ENCODE measurements around the gene FBXL17. TPM values are rescaled to one million over a fixed set of nuclear protein-coding genes. Genes with fewer than 3 reads are reported as not detected.

Gene FBXL17
- total and polyA plus RNA-seq, 2 of the 13 experiments (the other 11 are each of a cell fraction or from before 2014, with no cell fraction given), result 3.0 to 7.9 TPM

DNA sequence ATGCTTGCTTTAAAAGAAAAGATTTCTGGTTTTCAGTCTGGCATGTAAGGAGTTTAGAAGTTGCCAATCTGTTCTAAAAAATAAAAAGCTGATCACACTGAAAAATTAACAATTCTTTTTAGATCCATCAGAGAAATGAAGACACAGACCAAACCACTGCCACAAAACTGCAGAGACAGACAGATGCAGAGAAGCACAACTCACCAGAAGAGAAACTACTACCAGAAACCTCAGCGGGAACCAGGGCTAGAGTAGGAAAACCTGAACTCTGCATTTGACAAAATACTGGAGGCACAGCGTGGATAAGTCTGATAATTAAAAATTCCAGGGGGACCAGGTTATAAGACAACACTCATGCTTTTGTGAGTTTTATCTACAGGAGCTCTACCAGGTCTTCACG, 28.8 kb downstream of the FBXL17 start (continued):
- TF ChIP-seq, protein P1, sequence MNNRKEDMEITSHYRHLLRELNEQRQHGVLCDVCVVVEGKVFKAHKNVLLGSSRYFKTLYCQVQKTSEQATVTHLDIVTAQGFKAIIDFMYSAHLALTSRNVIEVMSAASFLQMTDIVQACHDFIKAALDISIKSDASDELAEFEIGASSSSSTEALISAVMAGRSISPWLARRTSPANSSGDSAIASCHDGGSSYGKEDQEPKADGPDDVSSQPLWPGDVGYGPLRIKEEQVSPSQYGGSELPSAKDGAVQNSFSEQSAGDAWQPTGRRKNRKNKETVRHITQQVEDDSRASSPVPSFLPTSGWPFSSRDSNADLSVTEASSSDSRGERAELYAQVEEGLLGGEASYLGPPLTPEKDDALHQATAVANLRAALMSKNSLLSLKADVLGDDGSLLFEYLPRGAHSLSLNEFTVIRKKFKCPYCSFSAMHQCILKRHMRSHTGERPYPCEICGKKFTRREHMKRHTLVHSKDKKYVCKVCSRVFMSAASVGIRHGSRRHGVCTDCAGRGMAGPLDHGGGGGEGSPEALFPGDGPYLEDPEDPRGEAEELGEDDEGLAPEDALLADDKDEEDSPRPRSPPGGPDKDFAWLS (CRISPR knock-in tag; IDR thresholded peaks at IDR 0.05; ENCODE audit: borderline replicate concordance), result no peak
- TF ChIP-seq ZNF12 (CRISPR knock-in tag; IDR thresholded peaks at IDR 0.05) (no peak), BRCA1 (CRISPR knock-in tag; IDR thresholded peaks at IDR 0.05) (no peak), ATF1 (CRISPR knock-in tag; IDR thresholded peaks at IDR 0.05) (no peak)

DNA sequence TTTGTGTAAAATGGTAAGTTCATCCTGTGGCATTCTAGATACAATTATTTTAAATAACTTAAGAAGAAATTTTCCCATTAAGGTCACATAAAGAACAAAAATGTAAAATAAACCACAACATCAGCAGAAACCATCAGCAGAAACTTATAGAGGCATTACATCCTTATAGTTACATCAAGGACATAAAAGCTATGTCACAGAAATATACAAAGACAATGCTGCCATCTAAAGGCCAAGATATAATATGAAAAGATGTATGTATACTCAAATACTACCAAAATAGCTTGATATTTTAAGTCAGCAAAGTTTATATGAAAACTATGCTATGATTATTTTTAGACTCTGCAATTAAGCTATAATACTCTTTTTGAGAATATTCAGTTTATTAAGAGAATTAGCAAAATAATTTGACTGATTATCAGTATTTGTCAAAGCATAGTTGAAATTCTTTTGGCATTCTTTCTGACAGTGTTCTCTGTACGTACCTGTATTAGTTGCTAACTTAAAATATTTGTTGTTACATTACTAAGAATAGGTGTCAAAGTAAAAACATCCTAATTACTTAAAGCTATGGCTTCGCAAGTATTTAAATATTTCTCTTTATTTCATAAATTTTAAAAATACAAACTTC, 36.2 kb downstream of the FBXL17 start:
- H3K79me2 ChIP-seq (ENCODE audit: insufficient read depth, low read length), result no peaks in the 10 kb centered on the region
- intact Hi-C loops (cut with micrococcal nuclease; ENCODE audit: unreplicated experiment), result loop anchor here (1.0 to 10.0 kb wide), 3 partner anchors 85 to 671 kb away; partner anchors contain the start of gene EFNA5
- no peaks in the 10 kb centered on the region for H3K9me3 ChIP-seq (ENCODE audit: low read length)
- H2AFZ ChIP-seq (ENCODE audit: low read length), result no peak overlapping the region
- no peak overlapping the region for H3K9ac ChIP-seq (ENCODE audit: insufficient read depth, low read depth, low read length)
- in situ Hi-C loops (cut with HindIII; ENCODE audit: extremely low pct_ligation_motif_present, low pct_unique_long_range_greater_than_20kb), result no loop called here
- no peaks in the 10 kb centered on the region for H4K20me1 ChIP-seq (ENCODE audit: insufficient read depth, low read length)
- 92% methylated on average over 2 of the region's 2 CpGs for WGBS (ENCODE audit: low lambda C conversion rate)
- ATAC-seq (peak; percentile 65; the same call in 2 of the 3 replicates), FAIRE-seq (peak; percentile 49), DNase-seq (ENCODE audit: low spot score) (peak; percentile 43)
- no peak overlapping the region for H3K27ac ChIP-seq (ENCODE audit: extremely low read length, insufficient read depth, low read length)
- ChIA-PET POLR2A (no interaction called here), CTCF (ENCODE audit: low intra/inter-chr PET ratio, low total read pairs) (interaction anchor here (0.7 to 2.3 kb wide), 2 partner anchors 85 to 197 kb away, joined by 3 to 36 read pairs; no protein-coding TSS in a partner anchor)
- H3K27me3 ChIP-seq (ENCODE audit: control insufficient read depth in 1 of 2, insufficient read depth in 2 of 2, low read length in 2 of 2), result no peaks in the 10 kb centered on the region
- H3K4me3 ChIP-seq (replicated peaks in 1 of 3; ENCODE audit: insufficient read depth in 1 of 3, low read depth in 2 of 3, low read length in 3 of 3), result no peak overlapping the region
- H3K36me3 ChIP-seq (replicated peaks in 1 of 2; ENCODE audit: control insufficient read depth in 1 of 2, insufficient read depth in 2 of 2, low read length in 2 of 2), result 0 out of 5 replicates have a peak, but pooled peaks cover 0 to 1% of the 10 kb centered on the region in 2 experiments
- BruUV-seq (replicated peaks), result no TSS peak
- no peaks in the 10 kb centered on the region for H3K4me1 ChIP-seq (ENCODE audit: insufficient read depth, low read length)
- no peak overlapping the region for H3K4me2 ChIP-seq (ENCODE audit: low read depth, low read length)
- TF ChIP-seq CBFB (CRISPR knock-in tag; IDR thresholded peaks at IDR 0.05) (no peak), MAFK (conservative IDR thresholded peaks at IDR 0.05 in 1 of 2, IDR thresholded peaks at IDR 0.05 in 1 of 2; ENCODE audit: low read length in 2 of 2) (peak; percentile 51 to 58; a peak in 3 of 4 replicates), STAG1 (CRISPR knock-in tag; IDR thresholded peaks at IDR 0.05) (peak; percentile 60), RAD21 (CRISPR knock-in tag; IDR thresholded peaks at IDR 0.05) (0 out of 2 replicates have a peak, but pooled peaks have one; percentile 19), SP4 (CRISPR knock-in tag; IDR thresholded peaks at IDR 0.05) (no peak), SATB2 (CRISPR knock-in tag; IDR thresholded peaks at IDR 0.05) (no peak), EP300 (IDR thresholded peaks at IDR 0.05; ENCODE audit: low read depth in 2 of 2, low read length in 2 of 2) (no peak), EP300 (CRISPR knock-in tag; IDR thresholded peaks at IDR 0.05; ENCODE audit: borderline replicate concordance) (no peak), RFXAP (CRISPR knock-in tag; IDR thresholded peaks at IDR 0.05; ENCODE audit: borderline replicate concordance) (no peak), ZNF296 (CRISPR knock-in tag; conservative IDR thresholded peaks at IDR 0.05) (no peak), ATF7-NPFF (CRISPR knock-in tag; IDR thresholded peaks at IDR 0.05; ENCODE audit: low read depth) (no peak), MAFF (IDR thresholded peaks at IDR 0.05; ENCODE audit: low read depth, low read length) (peak; percentile 50; the same call in 1 of the 2 replicates), TMF1 (CRISPR knock-in tag; IDR thresholded peaks at IDR 0.05; ENCODE audit: low read depth) (no peak)
- TF ChIP-seq, protein P2, sequence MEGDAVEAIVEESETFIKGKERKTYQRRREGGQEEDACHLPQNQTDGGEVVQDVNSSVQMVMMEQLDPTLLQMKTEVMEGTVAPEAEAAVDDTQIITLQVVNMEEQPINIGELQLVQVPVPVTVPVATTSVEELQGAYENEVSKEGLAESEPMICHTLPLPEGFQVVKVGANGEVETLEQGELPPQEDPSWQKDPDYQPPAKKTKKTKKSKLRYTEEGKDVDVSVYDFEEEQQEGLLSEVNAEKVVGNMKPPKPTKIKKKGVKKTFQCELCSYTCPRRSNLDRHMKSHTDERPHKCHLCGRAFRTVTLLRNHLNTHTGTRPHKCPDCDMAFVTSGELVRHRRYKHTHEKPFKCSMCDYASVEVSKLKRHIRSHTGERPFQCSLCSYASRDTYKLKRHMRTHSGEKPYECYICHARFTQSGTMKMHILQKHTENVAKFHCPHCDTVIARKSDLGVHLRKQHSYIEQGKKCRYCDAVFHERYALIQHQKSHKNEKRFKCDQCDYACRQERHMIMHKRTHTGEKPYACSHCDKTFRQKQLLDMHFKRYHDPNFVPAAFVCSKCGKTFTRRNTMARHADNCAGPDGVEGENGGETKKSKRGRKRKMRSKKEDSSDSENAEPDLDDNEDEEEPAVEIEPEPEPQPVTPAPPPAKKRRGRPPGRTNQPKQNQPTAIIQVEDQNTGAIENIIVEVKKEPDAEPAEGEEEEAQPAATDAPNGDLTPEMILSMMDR (CRISPR knock-in tag; IDR thresholded peaks at IDR 0.05), result peak; percentile 56
- TF ChIP-seq, protein P3, sequence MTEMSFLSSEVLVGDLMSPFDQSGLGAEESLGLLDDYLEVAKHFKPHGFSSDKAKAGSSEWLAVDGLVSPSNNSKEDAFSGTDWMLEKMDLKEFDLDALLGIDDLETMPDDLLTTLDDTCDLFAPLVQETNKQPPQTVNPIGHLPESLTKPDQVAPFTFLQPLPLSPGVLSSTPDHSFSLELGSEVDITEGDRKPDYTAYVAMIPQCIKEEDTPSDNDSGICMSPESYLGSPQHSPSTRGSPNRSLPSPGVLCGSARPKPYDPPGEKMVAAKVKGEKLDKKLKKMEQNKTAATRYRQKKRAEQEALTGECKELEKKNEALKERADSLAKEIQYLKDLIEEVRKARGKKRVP (CRISPR knock-in tag; IDR thresholded peaks at IDR 0.05), result no peak
